ENCODE results near the gene GALNT10.

DNA sequence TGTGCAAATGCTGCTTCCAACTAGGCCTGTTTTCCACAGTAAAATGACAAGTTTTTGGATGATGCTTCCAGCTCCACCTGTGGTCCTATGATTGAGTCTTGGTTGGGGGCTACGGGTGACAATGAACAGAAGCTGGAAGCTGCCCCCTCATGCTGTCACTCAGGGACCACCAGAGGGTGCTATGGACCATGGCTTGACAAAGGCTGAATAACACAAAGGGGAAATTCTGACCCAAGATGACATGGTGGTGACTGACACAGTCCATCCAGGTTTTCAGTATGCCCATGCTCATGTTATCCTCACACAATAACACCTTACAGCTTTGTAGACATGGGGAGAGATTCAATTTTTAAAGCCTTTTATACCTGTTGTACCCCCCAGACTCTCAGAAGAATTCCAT lies 231.3 kb downstream of the GALNT10 start:
- TF ChIP-seq, protein P1, sequence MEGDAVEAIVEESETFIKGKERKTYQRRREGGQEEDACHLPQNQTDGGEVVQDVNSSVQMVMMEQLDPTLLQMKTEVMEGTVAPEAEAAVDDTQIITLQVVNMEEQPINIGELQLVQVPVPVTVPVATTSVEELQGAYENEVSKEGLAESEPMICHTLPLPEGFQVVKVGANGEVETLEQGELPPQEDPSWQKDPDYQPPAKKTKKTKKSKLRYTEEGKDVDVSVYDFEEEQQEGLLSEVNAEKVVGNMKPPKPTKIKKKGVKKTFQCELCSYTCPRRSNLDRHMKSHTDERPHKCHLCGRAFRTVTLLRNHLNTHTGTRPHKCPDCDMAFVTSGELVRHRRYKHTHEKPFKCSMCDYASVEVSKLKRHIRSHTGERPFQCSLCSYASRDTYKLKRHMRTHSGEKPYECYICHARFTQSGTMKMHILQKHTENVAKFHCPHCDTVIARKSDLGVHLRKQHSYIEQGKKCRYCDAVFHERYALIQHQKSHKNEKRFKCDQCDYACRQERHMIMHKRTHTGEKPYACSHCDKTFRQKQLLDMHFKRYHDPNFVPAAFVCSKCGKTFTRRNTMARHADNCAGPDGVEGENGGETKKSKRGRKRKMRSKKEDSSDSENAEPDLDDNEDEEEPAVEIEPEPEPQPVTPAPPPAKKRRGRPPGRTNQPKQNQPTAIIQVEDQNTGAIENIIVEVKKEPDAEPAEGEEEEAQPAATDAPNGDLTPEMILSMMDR (IDR thresholded peaks at IDR 0.05) = peak in 1 of 3 experiments; percentile 9
- no peak for TF ChIP-seq POLR2A (IDR thresholded peaks at IDR 0.05)
